ENCODE results near the gene AHDC1. TPM values are rescaled to one million over a fixed set of nuclear protein-coding genes. Genes with fewer than 3 reads are reported as not detected.

AHDC1 gene
- total RNA-seq, 2 donors from 2014 or later, result 37.6 to 39.1 TPM

DNA sequence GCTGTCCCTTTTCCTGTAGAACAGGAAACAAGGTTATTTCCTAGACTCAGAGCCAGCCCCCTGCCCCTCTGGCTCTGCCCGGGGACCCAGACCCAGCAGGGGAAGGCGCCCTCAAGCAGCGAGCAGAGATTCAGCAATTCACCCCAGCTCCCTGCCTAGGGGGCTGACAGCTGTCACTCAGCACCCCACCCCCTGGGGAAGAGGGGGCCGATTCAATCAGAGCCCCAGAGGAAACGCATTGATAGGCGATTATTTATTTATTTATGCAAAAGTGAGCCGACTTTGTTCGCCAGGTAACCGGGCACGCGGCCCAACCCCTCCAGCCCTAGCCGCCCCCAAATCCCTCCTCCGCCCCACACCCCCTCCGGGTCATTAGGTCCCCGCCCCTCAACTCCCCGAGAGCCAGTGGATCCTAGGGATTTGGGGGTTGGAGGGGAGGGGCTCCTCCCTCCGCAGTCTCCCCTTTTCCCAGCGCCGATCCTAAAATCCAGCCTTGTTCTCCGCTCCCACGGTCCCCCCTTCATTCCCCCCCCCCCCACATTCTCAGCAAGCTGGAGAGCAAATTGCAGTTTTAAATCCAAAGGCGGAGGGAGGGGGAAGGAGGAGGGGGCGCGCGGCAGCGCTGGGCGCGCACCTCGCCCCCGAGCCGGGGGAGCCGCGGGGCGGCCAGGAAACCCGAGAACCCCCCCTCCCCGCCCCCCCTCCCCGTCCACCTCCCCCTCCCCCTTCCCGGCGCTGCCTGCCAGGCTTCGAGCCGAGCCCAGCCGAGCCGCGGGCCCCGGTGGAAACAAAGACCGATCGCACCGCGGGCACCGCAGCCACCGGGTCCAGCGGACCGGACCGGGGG lies 1.3 kb downstream of the AHDC1 start:
- peak; percentile 19 to 35 for ATAC-seq
- intact Hi-C loops (cut with DNase I), result loop anchor here (5.0 to 10.0 kb wide), 3 partner anchors 45 to 185 kb away; partner anchors contain the start of gene WASF2 (in 1 of the 2)
- DNase-seq, result peak; percentile 74

DNA sequence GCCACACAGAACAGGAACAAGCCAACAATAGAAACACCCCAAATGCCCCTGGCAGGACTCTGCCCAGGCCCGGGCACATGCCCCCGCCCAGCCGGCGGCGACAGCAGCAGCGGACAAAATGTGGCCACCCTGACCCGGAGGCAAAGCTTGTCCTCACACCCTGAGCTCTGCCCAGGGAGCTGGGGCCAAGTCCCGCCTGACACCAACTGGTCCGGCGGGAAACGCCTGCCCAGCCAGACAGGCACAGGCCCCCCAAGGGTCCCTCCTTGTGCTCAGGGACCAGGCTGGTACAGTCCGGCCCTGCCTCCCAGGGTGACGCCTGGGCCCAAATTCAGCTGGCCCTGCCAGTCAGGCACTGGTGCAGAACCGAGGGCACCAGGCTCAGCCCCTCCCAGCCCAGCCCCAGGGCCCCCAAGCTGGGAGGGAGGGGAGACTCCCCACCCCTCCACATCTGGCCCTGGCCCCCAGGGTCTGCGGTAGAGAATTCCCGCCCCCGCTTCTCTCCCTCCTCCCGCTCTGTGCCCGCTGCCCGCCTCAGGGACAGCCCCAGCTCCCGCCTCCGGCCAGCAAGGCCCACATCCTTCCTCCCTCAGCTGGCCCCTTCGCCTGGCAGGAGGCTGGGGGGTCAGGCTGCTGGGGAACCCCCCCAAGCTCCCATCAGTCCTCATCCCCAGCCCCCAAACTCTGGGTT lies 2.0 kb downstream of the AHDC1 start:
- DNase-seq (peak; percentile 49), ATAC-seq (peak; percentile 2 to 19)
- intact Hi-C loops (cut with DNase I), result loop anchor here (5.0 to 10.0 kb wide), 3 partner anchors 45 to 185 kb away; partner anchors contain the start of gene WASF2 (in 1 of the 2)

DNA sequence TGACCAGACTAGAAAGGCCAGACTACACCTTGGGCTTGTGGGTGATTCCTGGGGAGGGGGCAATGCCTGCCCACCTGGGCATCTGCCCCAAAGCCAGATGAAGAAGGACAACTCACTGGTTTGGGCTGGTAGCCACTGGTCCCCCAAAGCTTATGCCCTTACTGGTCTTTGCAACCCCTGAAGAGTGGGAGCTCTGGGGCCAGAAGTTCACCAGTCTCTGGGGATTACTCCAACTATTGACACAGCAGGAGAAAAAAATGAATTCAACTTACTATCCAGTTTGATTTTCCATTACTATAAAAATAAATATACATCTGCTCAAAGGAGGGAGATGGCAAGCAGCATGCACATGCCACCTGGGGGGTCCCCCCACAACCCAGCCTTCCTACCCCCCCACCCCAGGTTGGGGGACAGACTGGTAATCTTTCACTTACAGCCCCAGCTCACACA lies 2.6 kb downstream of the AHDC1 start:
- intact Hi-C loops (cut with DNase I), result loop anchor here (5.0 to 10.0 kb wide), 3 partner anchors 44 to 184 kb away; partner anchors contain the start of gene WASF2 (in 1 of the 2)
- no peak for ATAC-seq
- DNase-seq, result no peak

DNA sequence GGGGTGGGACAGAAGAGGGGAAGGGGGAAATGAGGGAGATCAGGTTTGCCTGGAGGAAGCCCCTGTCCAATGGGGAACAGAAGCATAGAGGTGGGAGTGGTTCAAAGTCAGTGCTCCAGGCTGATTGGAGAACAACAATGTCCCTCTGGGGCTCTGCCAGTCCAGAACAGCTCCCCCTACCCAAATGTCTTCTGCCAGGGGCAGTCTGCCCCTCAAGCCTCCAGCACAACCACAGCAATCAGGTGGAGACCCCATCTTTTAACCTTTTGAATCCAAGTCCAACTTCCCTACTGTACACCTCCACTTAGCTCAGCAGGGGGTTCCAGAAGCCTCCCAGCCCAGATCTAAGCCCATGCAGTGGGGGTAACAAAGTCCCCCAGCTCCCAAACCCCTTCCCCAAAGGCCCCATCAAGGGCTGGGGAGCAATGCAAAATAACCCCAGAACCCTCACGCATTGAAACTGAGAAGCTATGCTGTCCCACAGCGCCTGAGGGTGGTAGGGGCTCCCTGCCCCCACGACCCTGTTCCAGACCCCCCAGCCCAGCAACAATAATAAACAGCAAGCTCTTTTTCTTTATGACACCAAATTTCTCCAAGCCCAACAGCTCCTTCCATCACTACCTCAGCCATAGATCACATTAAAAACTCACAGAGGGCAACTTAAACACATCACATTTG lies 3.3 kb downstream of the AHDC1 start:
- intact Hi-C loops (cut with DNase I), result loop anchor here (5.0 to 10.0 kb wide), 3 partner anchors 43 to 183 kb away; partner anchors contain the start of gene WASF2 (in 1 of the 2)
- no peak for DNase-seq
- ATAC-seq, result no peak

DNA sequence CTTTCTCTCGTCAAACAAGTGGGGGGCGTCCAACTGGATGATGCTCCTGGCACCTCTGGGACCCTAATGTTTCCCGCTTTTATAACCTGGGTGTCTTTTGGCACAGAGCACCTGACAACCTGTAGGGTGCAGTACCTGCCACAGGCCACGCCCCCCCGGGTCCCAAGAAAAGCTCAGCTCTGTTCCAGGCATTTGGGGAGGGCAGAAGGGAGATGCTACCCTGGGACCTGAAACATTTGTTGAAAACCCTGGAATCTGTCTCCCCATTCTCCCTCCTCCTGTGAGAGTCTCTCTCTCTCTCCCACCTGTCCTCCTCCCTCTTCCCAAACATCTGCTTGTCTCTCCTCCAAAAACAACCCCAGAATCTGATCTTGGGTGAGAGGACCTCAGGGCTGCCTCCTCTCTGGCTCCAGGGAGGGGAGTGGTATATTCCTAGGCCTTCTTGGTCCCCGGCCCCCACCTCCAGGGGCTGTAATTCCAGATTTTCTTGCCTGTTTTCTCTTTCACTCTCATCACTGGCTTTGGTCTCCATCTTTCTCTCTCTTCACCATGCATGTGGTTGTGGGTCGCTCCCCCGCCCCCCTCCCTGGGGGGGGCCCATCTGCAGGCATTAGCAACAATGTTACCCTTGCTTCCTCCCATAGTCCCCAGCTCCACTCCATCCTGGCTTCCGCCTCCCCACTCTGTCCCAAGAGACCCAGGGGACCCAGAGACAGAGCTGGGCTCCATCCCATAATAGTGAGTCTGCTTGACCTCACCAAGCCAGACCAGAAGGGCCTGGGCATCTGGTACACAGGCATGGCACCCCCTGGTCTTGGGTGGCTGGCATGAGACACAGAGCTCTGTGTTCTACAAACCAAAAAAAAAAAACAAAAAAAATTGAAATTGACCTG lies 4.1 kb downstream of the AHDC1 start:
- intact Hi-C loops (cut with DNase I), result loop anchor here (2.0 to 10.0 kb wide), 4 partner anchors 31 to 183 kb away; partner anchors contain the start of gene WASF2 (in 1 of the 2)
- ATAC-seq (no peak), DNase-seq (no peak)

DNA sequence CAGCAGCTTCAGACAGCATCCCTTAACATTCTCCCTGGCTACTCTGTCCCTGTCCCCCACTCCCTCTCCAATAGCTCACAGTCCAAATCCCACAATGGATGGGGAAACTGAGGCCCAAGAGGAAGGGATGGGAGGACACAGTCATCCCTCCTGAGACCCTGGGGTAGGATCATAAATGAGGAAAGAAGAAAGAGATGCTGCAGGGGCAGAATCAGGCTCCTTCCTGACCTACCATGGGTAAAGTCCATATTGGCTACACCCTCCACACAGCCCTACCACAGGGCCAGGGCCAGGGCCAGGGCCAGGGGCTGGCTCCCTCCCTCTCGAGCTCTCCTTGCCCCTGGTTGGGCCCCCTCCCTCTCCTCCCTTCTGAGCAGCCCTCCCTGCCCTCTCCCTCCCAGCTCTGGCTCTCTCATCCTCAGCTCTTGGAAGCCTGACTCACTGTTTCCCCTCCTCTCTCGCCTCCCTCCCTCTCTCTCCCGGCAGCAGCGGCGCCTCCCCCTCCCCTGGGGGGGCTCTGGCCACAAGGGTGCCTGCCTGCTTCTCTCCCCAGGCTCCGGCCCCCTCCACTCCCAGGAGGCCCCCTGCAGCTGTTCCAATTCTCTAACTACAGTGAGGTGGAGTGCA lies 4.9 kb downstream of the AHDC1 start:
- ATAC-seq (peak; percentile 14 to 64), DNase-seq (peak; percentile 78)
- intact Hi-C loops (cut with DNase I), result loop anchor here in 1 of 2 donors (2.0 kb wide), 1 partner anchor 30 kb away; no protein-coding TSS in a partner anchor

DNA sequence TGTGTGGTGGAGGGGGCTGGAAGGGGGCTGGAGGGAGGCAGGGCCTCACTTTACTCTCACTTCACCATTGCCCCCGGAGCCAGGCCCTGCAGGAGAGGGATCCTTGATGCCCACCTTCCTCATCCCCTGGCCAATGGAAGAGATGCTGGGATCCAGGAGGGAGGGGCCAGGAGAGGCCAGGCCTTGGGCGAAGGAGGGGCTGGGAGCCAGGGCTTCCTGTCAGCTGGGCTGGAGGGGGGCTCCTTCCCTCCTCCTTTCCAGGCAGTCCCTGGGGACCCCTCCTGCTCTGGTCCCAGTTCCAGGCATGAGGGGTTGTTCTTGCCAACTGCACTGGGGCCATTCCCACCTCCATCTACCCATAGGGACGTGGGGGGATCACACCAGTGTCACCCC lies 5.7 kb downstream of the AHDC1 start:
- DNase-seq (peak; percentile 70), ATAC-seq (peak; percentile 21 to 32)
- intact Hi-C loops (cut with DNase I), result loop anchor here in 1 of 2 donors (2.0 kb wide), 1 partner anchor 29 kb away; no protein-coding TSS in a partner anchor

DNA sequence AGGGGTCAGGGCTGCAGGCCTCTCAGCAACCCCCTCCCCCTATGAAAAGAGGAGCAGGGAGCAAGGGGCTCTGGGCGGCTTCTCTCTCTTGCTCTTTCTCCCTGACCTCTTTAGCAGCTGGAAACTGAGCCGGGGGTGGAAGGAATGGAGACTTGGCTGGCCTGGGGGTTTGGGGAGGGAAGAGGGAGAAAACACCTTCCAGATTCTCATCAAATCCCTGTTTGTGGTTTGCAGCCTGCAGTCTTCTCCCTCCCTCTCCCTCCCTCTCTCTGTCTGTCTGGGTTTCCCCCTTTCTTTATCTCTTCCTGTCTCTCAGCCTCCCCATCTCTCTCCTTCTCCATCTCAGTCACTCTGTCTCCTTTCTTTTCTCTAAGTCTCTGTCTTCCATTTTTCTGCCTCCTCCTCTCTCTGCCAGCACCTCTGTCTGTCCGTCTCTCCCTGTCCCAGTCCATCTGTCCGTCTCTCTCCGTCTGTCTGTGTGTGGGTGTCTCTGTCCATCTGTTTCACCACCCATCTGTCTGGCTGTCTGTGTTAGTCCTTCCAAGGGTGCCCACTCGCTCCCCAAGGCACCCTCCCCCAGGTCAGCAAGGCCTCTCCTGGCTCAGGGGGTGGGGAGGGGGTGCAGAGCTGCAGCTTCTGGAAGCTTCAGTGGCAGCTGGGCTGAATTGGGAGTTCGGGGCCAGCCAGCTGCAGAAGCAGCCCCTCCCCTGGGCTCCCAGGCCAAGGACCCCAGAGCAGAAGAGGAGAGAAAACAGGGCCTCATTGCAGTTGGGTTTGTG lies 6.2 kb downstream of the AHDC1 start:
- ATAC-seq, result no peak
- no peak for DNase-seq
- intact Hi-C loops (cut with DNase I), result loop anchor here in 1 of 2 donors (2.0 kb wide), 1 partner anchor 29 kb away; no protein-coding TSS in a partner anchor

DNA sequence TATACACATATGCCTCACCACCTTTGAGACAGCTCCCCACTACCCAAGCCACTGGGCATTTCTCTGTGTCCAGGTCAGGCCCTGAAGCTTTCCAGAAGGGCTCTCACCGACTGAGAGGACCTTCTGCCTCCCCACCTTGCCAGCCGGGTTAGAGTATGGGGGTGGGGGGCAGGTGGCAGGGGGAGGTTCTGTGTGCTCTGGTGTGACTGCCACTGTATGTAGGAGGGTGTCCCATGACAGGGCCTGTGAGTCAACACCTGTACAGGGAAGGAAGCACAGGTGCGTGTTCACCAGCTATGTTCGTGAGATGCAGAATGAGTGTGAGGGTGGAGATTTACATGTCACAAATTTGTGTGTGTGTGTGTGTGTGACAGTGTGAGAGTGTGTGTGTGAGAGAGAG lies 7.0 kb downstream of the AHDC1 start:
- intact Hi-C loops (cut with DNase I), result no loop called here
- DNase-seq (no peak), ATAC-seq (no peak)

DNA sequence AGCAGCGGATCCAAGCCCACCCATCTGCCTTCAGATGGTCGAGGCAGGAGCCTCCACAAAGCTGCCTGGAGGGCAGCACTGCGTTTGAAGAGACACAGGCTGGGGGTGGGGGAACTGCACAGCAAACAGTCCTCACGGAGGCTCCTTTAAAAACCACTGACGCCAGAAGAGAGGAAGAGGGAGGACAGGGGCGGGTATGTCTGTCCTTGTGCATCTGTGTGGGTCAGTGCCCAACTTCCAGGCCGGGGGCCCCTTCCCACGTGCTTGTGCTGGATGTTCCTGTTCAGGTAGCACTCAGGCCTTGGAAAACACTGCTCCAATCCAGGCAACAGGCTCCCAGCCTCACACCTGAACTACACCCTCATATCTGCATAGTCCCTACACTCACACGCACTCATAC lies 7.7 kb downstream of the AHDC1 start:
- ATAC-seq (no peak), DNase-seq (no peak)
- intact Hi-C loops (cut with DNase I), result no loop called here

DNA sequence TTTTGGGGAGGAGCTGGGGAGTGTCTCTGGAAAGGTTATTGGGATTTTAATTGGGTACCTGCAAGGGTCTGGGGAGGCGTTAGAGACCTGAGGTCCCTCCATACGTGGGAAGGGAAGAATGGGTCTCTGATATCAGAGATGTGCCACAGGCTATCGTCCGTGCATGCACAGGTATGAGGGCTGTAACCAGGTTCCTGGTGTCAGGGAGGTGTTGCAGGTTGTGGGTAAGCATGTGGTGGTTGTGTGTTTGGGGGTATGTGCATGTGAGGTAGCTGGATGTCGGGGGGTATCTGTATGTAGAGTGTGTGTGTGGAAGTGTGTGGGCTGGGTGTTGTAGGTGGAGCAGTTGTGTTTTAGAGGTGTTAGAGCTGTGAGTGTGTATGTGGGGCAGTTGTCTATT lies 8.3 kb downstream of the AHDC1 start:
- ATAC-seq, result no peak
- intact Hi-C loops (cut with DNase I), result no loop called here
- no peak for DNase-seq

DNA sequence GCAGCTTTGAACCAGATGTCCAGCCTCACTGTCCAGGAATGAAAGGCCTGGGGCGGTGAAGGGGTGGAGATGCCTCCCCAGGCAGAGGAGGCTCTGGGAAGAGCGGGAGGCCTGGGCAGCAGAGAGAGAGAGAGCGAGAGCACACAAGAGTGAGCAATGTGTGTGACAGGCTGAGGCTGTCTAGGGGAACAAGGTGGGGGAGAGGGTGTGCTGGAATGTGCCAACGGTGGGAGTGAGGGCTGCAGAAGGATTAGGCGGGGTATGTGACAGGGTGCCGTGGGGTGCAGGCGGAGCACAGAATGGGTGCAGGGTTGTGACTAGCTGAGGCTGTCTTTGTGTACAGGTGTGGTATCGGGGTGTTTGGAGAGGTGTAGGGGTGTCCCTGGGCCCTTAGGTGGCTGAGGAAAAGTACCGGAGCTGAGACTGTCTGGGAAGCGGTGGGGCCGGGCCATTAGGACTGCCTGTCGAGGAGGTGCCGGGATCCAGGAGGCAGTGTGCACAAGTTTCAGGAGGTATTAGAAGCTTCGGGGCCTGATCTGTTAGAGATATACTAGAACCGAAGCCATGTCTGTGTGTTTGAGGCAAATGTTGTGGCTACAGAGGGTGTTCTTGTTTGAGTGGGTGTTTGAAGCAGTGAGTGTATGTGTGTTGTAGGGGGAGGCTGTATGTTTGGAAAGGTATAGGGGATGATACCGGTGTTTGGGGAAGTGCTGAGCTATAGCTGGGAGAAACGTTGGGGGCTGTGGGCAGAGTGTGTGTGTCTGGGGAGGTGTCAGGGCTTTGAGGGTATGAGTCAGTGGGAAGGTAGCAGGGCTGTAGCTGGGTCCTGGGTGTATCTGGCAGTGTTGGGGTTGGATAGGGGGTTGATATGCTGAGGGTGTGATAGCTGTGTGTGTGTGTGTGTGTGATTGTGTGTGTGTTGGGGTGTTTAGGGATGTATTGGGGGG lies 9.1 kb downstream of the AHDC1 start:
- intact Hi-C loops (cut with DNase I), result no loop called here
- DNase-seq, result no peak
- ATAC-seq, result peak in 1 of 2 donors; percentile 17

DNA sequence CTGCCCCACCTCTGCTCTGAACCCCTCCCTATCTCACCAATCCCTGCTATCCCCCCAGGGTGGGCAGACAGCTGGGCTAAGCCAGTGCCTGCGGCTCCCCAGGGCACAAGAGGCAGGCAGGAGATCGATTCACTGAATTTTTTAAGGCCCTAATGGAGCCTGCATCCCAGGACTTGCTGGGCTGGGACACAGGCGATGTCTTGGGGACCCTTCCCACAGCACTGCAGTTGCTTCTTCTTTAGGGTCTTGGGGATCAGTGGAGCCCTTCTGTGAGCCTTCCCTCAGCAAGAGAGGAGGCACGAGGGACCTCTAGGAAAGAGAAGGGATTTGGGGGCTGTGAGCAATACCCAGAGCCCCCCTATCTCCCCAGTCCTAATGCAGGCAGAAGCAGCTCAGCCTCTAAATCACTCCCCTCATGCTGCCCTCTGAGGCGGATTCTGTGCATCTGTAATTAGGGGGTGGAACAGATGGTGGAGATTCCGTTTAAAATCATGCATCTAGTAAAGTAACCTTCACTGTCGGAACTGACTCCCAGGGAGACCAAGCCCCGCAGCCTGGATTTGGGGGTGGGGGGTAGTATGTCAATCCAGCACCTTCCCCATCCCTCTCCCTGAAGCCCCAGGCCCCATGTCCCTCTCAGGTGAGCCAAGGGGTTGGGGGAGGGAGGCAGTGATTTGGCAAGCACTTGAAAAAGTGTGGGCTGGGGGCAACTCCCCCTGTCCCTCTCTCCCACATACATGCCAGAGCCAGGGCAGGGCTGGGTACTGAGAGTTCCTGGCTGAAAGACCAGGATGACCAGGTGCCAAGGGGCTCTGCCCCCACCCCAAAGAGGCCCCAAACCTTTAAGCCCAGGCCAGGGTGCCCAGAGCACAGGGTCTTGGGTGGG lies 10.0 kb downstream of the AHDC1 start:
- DNase-seq (peak; percentile 22), ATAC-seq (no peak)
- intact Hi-C loops (cut with DNase I), result no loop called here

DNA sequence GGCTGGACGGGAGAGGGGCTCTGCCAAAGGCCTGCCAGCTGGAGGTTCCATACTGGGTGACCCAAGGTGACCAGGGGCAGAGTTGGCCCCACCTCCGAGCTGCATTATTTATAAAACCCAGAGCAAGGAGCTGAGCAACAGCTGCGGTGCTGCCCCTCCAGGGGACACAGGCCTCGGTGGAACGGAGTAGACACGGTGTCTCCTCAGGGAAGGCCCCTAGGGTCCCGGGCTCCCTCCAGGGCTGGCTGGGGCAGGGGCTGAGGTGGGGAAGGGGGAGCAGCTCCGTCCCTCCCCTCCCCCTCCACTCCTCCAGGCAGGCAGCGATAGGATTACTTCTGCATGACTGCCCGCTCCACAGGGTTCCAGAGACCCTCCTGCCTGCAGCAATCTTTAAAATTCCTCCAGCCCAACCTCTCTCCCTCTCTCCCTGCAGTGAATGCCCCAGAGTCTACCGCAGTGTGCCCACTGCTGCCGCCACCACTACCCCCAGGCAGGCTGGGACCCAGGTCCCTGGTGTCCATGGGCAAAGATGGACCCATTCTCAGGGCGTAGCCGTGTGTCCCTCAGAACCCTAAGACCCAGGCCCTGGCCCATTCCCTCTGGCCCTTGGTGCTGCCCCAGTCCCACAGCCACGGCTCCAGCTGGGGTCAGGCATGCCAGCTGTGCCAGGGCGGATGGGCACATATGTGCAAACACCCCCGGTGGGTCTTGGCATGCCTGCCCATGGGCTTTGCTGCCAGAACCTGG lies 10.8 kb downstream of the AHDC1 start:
- intact Hi-C loops (cut with DNase I), result no loop called here
- DNase-seq, result peak; percentile 24
- no peak for ATAC-seq

Data from left cardiac atrium (tissue), 4 donors.